Type B pancreatic cell (in vitro differentiated cells): ENCODE measurements around the gene MLLT3. TPM values are rescaled to one million over a fixed set of nuclear protein-coding genes. Genes with fewer than 3 reads are reported as not detected.

Source experiments
- DNase-seq: peaks from one replicate; pipeline ENCODE4 v3.0.0; 2021; ENCODE audit warnings: mixed read lengths; ENCODE audit not compliant: unreplicated experiment; ENCODE audit errors: extremely low spot score
- H3K27ac Mint-ChIP-seq: 2 replicates; pipeline ENCODE4 v1.8.0; 2021; ENCODE audit warnings: mild to moderate bottlenecking, mixed read lengths
- H3K27me3 Mint-ChIP-seq: 2 replicates; pipeline ENCODE4 v1.8.0; 2021; ENCODE audit warnings: mixed read lengths
- H3K36me3 Mint-ChIP-seq: 2 replicates; pipeline ENCODE4 v1.8.0; 2021; ENCODE audit warnings: mixed read lengths
- H3K4me1 Mint-ChIP-seq: one replicate; pipeline ENCODE4 v1.8.0; 2021; ENCODE audit warnings: mixed read lengths; ENCODE audit not compliant: unreplicated experiment
- H3K4me3 Mint-ChIP-seq: 2 replicates; pipeline ENCODE4 v1.8.0; 2021; ENCODE audit warnings: mild to moderate bottlenecking, mixed read lengths
- H3K9me3 Mint-ChIP-seq: 2 replicates; pipeline ENCODE4 v1.8.0; 2021; ENCODE audit warnings: mixed read lengths
- total RNA-seq: library from RNA; stranded (reverse); gene quantifications from 2 replicates; pipeline ENCODE4 v1.2.1, GENCODE V29; 2021; ENCODE audit warnings: low replicate concordance
- TF ChIP-seq, protein P1 (sequence below): fragments of 200-600 bp; sonication (generic); conservative IDR thresholded peaks from 2 replicates; pipeline ENCODE4 v1.5.0; 2021; ENCODE audit warnings: antibody characterized with exemption, mild to moderate bottlenecking

Gene MLLT3
- total RNA-seq, 1 donor from 2014 or later = 44.2 TPM

DNA sequence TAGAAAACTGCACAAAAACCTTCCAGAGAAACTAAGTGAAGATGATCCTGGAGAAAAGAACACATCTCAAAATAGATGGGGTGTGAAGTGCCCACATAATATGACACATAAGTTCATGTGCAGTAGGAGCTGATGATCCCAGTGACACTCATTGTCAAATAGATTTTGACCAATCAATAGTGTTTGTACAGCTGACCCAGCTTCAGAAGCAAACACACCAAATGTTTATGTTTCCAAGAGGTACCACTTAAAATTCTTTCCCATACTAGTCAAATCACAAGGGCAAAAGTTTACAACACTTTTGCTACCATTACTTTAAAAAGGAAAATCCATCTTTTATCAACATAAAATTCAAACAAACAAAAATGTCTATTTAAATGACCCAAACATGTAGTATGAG lies 175.0 kb downstream of the MLLT3 start:
- TF ChIP-seq, protein P1, sequence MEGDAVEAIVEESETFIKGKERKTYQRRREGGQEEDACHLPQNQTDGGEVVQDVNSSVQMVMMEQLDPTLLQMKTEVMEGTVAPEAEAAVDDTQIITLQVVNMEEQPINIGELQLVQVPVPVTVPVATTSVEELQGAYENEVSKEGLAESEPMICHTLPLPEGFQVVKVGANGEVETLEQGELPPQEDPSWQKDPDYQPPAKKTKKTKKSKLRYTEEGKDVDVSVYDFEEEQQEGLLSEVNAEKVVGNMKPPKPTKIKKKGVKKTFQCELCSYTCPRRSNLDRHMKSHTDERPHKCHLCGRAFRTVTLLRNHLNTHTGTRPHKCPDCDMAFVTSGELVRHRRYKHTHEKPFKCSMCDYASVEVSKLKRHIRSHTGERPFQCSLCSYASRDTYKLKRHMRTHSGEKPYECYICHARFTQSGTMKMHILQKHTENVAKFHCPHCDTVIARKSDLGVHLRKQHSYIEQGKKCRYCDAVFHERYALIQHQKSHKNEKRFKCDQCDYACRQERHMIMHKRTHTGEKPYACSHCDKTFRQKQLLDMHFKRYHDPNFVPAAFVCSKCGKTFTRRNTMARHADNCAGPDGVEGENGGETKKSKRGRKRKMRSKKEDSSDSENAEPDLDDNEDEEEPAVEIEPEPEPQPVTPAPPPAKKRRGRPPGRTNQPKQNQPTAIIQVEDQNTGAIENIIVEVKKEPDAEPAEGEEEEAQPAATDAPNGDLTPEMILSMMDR = no peak
- no peak for DNase-seq
- H3K27me3 Mint-ChIP-seq = no peaks in the 10 kb centered on the region
- no peak overlapping the region for H3K4me3 Mint-ChIP-seq
- H3K27ac Mint-ChIP-seq = no peak overlapping the region
- no peaks in the 10 kb centered on the region for H3K36me3 Mint-ChIP-seq
- no peaks in the 10 kb centered on the region for H3K9me3 Mint-ChIP-seq
- H3K4me1 Mint-ChIP-seq = no peaks in the 10 kb centered on the region

DNA sequence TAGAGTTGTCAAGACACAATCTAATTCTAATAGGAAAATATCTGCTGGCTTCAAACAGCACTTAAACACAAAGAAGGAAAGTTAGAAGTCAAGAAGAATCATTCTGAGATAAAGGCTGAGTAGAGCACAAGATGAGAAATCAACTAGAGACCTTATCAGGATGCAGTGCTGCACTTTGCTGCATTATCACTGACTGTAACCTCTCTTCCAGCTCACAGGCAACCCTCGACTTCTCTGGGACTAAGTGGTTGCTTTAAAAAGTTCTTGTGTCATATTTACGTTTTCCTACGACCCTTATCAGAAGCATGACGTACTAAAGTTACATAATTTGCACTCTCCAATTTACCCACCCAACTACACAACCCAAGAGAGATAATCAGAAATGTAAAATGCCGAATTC lies 176.1 kb downstream of the MLLT3 start:
- H3K9me3 Mint-ChIP-seq = no peaks in the 10 kb centered on the region
- H3K27me3 Mint-ChIP-seq = no peaks in the 10 kb centered on the region
- no peaks in the 10 kb centered on the region for H3K4me1 Mint-ChIP-seq
- H3K36me3 Mint-ChIP-seq = no peaks in the 10 kb centered on the region
- no peak overlapping the region for H3K4me3 Mint-ChIP-seq
- H3K27ac Mint-ChIP-seq = no peak overlapping the region
- TF ChIP-seq, protein P1 = no peak
- no peak for DNase-seq

GRCh38 chr9:20442461-20443319 lies 179.6 kb downstream of the MLLT3 start:
- Mint-ChIP-seq H3K36me3 (peaks cover 4% of the 10 kb centered on the region), H3K9me3 (no peaks in the 10 kb centered on the region), H3K27ac (peak overlapping the region; percentile 4), H3K4me1 (peaks cover 3% of the 10 kb centered on the region), H3K4me3 (no peak overlapping the region), H3K27me3 (no peaks in the 10 kb centered on the region)
- TF ChIP-seq, protein P1 = no peak
- DNase-seq = no peak

DNA sequence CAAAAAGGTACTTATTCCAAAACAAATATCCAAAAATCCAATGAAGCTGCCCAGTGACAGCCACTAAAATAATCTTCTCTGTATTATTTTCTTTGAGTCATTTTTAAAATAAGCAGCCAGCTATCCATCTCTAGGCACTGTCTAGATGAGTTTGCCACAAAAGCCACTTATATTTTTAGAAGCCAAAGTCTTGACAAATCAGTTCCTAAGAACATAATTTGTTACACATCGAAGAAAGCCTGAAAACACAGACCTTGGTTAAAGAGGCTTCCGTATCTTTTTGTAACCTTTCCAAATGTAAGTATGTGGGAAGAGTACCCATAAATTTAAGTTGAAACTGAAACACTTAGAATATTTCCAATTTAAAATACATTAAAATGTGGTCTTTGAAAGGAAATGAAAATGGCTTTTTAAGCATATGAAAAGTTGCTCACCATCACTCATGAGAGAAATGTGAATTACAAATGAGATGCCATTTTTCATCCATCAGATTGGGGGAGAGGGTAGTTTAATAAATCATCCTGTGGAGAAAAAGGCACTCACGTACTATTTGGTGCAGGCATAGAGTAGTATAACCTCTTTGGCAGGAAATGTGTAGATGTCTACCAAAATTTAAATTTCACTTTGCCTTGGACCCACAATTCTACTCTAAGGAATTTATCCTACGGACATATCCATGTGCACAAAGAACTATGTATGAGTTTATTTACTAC lies 180.4 kb downstream of the MLLT3 start:
- TF ChIP-seq, protein P1 = no peak
- H3K27me3 Mint-ChIP-seq = no peaks in the 10 kb centered on the region
- H3K4me3 Mint-ChIP-seq = no peak overlapping the region
- no peaks in the 10 kb centered on the region for H3K9me3 Mint-ChIP-seq
- H3K4me1 Mint-ChIP-seq = peaks cover 3% of the 10 kb centered on the region
- no peak overlapping the region for H3K27ac Mint-ChIP-seq
- peaks cover 4% of the 10 kb centered on the region for H3K36me3 Mint-ChIP-seq
- no peak for DNase-seq

DNA sequence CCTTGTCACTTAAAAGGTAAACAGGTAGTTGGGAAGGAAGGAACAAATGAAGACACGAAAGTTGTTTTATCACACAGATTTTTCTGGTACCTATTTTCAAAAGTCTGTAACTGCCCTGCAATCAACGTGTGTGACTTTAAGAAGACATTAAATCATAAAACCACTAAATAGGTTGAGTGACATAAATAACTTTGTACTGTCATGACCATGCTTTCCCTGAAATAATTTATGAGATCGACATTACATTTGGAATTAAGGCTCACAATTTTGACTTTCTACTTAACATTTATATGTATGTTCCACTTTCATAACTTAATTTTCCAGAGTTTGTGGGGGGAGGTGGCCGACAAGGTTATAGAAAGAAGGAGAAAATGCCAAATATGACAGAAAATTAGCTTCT lies 181.1 kb downstream of the MLLT3 start:
- peaks cover 4% of the 10 kb centered on the region for H3K36me3 Mint-ChIP-seq
- DNase-seq = no peak
- H3K27ac Mint-ChIP-seq = no peak overlapping the region
- TF ChIP-seq, protein P1 = no peak
- H3K4me1 Mint-ChIP-seq = peaks cover 3% of the 10 kb centered on the region
- no peaks in the 10 kb centered on the region for H3K27me3 Mint-ChIP-seq
- no peaks in the 10 kb centered on the region for H3K9me3 Mint-ChIP-seq
- no peak overlapping the region for H3K4me3 Mint-ChIP-seq
